Stimulated activated CD8-positive, alpha-beta memory T cell treated with anti-CD3 and anti-CD28 coated beads, Interleukin-4, amount 100 ng/mL, for 24 hours (primary cell): ENCODE measurements around the gene C2orf74.
"Not testable (repeated sequence)": the region's sequence is repeated elsewhere in the genome, so short reads cannot be mapped to it uniquely, and the experiment has no call there.

ENCODE experiments used
- DNase-seq: peaks from one replicate; pipeline ENCODE4 v3.0.0-alpha.2; 2020; ENCODE audit warnings: low read depth

The C2orf74 gene

DNA sequence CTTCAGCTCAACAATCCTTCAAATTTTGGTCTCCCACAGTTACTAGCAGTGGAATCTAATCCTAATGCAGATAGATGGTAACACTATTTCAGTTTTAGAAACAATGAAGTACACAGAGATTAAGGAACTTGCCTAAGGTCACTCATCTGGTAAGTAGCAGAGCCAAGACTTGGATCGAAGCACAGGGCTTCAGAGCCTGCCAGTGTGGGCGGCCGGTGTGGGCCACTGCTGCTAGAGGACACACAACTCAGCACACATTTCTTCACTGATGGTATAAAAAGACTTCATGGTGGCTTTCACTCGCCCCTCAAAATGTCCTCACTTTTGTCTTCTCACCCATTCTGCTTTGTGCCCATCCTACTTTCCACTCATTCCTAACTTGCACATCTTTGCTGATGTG lies 11.1 kb downstream of the C2orf74 start:
- no peak for DNase-seq

DNA sequence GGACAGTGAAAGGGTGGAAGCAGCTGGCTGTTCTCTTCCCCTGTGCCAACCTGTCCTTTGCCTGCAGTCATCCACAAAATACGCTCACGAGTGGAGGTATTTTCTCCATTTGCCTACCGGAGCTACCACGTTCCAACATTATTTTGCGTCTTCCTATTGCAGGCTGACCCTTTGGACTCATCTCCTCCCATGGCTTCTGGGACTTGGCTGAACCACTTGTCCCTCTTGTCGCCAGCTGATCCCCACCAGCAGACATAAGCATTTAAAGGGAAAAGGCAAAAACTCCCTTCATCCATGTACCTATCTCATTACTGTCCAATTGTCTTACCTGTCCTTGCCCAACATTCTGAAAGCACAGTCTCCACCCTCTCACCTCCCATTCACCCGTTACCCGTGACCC lies 13.0 kb downstream of the C2orf74 start:
- DNase-seq = no peak

DNA sequence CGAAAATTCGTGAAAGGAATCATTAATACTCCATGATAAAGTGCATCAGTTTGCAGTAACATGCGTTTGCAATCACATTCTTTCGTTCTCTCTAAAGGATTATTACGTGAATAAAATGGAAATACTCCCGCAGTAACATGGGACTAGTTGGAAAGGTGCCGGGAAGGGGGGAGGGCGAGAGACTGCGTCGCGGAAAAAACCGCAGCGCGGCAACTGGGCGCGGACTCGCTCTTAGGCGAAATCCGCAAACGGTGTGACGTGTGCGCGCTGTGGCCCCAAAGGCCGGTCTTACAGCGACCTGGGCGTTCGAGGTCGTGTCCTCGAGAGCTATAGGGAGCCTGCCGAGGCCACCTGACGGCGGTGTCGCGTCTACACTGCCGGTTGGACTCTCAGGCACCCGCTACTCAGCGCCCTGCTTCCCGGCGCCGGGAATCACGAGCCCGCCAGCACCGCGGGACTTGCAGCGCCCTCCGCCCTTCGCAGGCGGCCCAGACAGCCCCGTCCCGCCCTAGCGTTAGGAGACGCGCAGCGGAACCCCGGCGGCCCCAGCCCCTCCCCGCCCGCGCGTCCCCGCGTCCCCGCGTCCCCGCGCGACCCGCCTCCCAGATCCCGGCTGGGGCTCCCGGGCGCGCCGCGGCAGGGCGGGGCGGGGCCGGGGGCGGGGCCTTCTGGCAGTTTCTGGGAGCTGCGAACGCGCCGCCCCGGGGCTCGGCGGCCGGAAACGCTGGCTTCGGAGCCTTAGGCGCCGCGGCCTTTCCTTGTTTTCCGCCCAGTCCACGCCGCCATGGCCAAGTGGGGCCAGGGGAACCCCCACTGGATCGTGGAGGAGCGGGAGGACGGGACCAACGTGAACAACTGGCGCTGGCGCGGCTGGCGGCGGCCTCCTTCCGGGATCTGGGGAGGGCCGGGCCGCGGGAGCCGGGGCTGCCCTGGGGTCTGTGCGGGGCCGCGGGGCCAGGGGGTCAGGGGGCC lies 15.1 kb downstream of the C2orf74 start:
- DNase-seq = peak; percentile 93

DNA sequence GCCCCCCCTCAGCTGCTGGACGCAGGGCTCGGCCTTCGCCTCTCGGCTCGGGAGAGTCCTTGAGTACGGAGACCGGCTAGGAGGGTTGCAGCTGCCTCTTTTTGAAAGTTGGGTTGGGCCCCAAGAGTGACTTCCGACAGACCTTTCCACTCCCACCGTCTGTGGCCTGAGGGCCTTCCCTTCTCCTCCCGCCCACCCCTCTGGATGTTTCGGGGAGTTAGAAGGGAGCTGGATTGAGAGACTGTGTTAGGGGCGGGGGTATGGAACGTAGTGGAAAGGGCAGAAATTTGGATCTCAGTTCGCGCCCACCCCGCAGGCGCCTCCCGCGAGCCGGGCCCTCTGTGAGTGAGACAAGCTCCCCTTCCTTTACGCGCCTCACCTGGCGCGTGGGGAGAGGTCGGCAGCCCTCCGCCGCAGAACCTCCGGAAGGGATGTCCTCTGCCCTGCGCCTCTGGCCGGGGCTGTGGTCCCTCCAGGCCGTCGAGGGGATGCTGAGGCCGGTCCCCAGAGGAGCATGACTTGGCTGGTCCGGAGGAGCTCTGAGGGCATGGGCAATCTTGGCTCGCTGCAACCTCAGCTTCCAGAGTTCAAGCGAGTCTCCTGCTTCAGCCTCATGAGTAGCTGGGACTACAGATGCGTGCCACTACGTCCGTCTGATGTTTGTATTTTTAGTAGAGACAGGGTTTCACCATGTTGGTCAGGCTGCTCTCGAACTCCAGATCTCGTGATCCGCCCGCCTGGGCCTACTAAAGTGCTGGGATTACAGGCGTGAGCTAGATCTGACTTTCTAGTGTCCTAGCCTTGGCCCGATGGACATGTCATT lies 15.9 kb downstream of the C2orf74 start:
- DNase-seq = peak; percentile 19

DNA sequence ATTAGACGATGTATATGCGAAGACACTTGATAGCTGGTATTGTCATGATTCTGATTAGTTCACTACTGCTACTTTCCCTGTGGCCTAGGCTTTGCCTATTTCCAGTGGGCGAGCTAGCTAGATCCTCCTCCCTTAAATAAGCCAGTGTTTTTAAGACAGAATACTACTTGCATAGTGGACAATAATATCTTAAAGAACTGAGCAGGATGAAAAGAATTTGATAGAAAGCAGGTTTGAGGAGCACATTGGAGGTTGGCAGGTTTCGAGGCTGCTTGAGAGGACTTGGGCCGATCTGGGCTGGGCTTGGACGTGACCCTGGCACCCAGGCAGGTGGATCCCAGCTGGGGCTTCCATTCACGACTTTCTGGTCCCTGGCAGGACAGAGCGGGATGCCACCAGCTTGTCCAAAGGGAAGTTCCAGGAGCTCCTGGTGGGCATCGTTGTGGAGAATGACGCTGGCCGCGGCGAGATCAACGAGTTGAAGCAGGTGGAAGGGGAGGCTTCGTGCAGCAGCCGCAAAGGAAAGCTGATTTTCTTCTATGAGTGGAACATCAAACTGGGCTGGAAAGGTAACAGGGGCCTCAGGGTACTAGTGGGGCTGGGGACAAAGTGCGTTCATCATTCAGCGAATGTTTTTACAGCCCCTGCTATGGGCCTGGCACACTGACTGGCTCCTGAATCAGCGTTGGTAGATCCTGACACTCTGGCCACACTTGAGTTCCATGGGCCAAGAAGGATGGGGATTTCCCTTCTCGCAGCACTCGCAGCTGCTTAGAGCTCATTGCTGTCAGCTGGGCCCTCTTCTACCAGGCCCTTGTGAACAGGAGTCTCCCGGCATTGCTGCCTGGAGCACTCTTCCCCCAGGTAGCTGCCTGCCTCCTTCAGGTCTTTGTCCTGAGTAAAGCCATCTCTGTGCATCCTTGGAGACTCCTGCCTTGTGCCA lies 16.9 kb downstream of the C2orf74 start:
- DNase-seq = no peak

DNA sequence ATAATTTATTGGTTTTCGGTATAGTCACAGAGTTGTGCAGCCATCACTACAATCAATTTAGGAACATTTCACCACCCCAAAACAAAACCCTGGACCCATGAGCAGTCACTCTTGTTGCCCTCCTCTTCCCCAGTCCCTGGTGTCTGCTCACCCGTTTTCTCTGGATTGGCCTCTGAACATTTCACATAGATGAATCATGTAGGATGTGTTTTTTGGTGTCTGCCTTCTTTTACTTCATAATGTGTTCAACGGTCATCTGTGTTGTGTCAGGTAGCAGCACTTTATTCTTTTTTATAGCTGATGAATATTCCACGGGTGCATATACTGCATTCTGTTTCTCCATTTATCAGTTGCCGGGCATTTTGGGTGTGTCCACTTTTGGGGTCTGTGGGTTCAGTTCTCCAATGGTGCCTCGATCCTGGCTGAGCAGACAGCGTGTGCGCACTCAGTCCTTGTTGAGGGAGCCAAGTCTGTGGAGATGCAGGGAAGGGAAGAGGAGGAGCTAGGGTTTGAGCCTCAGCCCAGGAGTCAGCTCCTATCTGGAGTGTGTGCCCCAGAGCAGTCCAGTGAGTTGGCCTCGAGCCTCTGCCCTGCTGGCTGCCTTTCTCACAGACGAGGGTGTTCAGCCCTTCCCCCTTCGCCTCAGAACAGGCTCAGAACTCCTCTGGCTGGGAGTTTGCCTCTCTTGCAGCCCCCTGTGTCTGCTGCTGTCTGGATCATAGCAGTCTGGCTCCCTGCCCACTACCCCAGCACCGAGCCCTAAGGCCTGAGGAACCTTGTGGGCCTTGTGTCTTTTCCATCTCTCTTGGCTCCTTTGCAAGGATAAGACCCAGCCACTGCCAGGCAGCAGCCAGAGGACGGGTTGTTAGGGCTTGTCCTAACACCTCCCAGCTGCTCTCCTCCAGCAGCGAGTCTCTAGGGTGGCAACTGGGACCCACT lies 18.0 kb downstream of the C2orf74 start:
- DNase-seq = no peak

DNA sequence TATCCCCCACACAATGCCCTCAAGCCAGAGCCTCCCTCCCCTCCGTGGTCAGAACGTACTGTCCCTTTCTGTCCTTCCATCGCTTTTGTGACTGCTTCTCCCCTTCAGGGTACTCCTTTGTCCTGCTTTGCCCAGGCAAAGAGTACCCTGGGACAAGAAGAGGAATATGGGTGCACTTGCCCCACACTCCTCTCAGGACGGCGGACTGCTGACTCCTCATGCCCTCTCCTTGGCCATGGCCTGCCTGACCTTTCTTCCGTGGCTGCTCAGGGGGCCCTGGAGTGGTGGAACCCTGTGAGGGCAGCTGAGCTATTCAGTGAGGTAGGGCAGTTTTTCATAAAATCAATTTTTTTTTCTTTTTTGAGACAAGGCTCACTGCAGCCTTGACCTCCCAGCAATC lies 18.7 kb downstream of the C2orf74 start:
- DNase-seq = no peak

DNA sequence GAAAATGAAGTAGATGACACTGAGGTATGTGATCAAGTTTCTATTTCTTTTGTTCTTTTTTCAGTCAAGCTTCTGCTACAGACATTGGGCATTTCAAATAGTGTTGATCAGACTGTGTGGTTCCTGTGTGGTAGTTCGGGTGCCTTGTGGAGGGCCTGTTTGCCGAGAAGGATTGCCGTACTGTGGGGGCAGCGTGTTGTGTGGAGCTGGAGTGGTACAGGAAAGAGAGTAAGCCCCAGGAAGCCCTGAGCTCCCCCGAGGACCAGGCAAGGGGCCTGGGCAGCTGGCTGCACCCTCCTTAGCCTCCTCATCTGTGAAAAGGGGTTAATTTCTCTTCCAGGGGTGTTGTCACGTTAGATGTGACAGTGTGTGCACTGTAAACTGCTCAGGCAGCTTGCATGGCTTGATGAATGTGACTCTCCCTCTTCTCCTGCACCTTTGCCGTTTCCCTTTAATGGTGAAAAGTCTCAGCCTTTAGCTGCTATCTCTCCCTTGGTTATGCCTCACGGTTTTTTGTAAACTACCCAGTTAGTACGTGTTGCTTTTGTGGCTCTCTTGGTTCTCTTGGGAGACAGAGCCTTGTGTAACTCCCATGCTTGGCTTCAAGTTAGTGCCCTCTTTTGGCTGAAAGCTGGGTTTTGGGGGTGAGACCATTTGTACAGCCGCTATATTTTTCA lies 19.5 kb downstream of the C2orf74 start:
- DNase-seq = no peak

DNA sequence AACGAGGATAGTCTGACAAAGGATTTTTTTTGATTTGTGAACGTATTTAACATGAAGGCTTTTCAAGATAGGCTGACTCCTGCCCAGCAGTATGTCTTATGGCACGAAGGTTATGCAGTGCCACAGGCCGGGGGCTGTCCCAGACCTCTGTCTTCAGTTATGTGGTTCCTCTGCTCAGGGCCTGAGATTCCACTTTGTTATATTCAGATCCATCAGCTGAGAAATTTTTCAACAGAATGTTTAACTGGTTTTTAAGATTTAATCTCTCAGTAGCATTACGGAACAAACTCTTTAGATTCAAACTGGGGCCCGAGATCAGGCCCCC lies 20.0 kb downstream of the C2orf74 start:
- no peak for DNase-seq

DNA sequence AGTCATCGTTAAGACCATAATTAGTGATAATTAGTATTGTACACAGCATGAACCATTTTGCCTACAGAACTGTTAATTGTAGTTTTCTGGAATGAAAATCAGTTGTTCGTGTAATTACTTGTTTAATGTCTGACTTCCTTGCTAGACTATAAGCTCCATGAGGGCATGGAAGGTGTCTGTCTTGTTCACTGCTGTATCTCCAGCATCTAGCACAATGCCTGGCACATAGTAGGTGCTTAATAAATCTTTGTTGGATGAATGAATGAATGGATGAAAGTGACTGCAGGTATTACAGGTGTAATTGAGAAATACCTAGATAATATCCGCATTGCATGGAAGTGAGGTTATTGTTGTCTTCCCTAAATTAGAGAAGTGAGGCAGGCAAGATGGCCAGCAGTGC lies 21.8 kb downstream of the C2orf74 start:
- DNase-seq = no peak

DNA sequence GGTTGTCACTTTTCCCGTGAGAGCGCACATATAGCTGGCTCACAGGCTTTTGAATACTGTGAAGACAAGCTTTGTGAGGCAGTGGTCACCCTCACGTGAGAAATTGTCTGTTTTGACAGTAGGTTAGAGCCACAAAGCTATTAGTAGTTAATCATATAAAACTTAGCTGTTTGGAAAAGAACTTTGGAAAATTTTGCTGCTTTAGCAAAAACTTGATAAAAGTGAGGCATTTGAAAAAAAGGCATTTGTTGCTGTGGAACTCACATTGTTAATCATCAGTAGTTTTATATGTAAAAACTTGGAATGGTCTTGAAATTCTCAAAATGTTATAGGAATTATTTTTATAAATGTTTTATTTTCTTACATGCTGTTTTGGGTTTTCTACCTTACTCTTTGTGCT lies 22.3 kb downstream of the C2orf74 start:
- DNase-seq = no peak

DNA sequence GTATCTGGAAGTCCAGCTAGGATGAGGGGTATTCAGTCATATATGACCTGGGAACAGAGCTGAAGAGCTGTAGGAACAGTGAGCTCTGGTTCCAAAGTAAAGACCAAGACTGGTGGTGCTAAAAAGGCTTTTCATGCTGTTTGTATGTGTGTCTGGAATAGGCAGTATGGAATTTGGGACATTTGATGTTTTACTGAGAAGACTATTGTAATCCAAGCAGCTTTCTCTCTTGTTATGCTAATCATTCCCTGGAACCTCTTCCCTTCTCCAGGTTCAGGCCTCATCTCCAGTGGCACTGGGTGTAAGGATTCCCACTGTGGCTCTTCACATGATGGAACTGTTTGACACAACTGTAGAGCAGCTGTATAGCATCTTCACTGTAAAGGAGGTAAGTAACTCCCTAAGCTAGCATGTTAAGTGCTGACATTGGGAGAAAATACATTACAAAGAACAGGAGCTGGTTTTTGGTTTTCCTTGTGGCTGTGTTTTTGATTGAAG lies 23.3 kb downstream of the C2orf74 start:
- no peak for DNase-seq

DNA sequence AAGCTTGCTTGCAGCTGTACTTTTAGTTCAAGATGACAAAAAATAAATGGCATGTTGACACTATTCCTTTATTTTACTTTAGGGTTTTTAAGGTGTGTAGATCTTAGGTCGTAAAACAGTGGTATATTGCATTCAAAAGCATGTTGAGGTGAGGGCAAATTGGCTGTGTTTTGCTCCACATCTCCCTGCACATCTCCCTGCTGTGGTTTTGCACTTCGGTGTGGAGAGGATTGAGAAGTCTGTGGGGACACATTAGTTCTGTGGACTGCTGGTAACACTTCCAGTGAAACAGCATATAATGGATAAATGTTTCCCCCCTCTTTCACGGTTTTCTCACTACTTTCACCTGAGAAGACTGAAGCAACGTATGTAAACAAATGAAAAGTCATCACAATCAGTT lies 25.1 kb downstream of the C2orf74 start:
- DNase-seq = no peak

DNA sequence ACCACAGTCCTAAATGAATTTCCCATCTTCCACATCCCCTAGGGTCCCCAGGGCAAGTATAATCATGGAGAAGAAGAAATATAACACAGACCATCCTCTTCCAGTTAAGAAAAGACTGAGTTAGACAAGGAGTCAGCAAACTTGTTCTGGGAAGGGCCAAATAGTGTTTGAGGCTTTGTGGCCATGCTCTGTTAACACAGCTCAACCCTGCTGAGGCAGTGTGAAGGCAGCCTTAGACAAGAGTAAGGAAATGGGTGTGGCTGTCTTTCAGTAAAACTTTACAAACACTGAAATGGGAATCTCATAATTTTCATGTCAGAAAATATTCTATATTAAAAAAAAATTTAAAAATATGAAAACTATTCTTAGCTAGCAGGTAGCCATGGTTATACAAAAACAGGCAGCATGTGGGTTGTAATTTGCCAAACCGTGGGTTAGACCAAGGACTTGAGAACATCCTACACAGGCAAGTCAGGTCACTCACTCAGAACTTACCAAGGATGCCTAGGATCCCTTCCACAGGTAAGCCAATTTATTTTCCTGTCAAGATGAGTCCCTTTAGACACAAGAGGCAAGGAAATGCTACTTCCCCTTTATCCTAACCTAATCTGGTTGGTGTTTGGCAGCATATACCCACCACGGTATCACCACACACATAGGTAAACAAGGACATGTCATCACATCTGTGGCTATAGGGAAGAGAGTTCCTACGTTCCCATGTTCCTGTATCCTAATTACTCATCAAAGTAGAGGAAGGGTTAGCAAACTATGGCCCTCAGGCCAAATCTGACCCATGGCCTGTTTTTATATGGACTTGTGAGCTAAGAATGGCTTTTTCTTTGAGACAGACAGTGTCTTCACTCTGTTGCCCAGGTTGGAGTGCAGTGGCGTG lies 31.9 kb downstream of the C2orf74 start:
- DNase-seq = no peak

DNA sequence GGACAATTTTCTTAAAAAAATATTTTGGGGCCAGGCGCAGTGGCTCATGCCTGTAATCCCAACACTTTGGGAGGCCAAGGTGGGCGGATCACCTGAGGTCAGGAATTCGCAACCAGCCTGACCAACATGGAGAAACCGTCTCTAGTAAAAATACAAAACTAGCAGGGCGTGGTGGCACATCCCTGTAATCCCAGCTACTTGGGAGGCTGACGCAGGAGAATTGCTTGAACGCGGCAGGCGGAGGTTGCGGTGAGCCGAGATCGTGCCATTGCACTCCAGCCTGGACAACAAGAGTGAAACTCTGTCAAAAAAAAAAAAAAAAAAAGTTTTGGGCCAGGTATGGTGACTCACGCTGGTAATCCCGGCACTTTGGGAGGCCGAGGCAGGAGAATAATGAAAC lies 32.7 kb downstream of the C2orf74 start:
- DNase-seq = not testable (repeated sequence)

DNA sequence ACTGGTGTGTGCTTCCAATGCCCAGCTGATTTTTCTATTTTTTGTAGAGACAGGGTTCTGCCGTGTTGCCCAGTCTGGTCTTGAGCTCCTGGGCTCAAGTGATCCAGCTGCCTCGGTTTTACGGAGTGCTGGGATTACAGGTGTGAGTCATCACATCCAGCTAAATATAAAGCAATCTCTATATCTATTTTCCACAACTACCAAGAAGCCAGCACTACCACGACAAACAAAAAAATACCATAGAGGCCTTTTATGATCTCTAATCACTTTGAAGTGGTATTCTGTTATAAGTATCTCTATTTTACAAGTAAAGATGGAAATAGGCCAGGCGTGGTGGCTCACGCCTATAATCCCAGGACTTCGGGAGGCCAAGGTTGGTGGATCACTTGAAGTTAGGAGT lies 34.7 kb downstream of the C2orf74 start:
- DNase-seq = no peak

DNA sequence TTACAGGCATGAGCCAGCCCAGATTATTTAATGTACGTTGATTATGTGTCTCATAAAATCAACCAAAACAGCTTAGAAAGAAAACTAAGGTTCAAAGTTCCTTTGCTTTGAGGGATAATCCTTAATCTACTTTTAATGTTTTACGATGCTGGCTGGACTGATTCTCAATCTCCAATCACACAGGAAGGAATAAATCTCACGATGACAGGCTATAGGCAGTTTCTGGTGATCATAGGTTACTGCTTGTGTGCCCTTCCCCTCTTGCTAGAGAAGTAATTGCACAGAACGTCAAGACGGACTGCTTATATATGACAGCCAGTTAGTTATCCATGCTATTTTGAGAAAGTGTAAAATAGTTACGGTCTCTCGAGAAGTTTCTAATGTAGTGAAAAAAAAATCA lies 43.1 kb downstream of the C2orf74 start:
- DNase-seq = no peak

DNA sequence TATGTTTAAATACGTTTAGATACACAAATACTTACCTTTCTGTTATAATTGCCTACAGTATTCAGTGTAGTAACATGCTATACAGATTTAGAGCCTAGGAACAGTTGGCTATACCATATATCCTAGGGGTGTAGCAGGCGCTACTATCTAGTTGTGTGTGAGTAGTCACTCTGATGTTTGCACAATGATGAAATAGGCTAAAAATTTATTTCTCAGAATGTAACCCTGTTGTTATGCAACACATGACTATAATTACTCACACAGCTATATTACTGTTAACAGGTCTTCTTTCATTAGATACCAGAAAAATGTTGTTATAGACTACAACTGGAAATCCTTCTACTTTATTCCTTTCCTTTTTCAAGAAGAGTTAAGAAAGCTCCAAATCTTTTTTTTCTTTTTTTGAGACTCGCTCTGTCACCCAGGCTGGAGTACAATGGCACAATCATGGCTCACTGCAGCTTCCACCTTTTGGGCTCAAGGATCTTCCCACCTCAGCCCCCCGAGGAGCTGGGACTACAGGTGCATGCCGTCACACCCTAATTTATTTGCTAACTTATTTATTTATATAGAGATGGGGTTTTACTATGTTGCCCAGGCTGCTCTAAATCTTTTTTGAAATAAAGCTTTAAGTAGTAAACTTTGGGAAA lies 48.5 kb downstream of the C2orf74 start:
- DNase-seq = no peak

DNA sequence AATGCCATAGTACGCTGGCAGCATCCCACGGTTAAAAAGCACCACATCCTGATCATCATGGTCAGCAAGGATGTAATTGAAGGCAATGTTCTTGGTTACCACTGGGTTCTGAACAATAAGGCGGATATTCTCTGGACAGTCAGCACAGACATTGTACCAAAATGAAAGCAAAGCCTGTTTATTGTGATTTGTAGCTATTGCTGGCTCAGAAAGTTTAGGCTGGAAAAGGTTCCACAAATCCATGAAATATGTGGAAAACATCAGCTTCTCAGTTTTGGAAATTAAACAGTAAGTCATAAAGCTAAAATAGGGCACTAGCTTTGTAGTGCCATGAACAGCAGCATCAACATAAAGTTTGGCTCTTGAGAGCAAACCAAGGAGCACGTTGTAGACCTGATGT lies 52.2 kb downstream of the C2orf74 start:
- DNase-seq = no peak
